ENCODE data around the gene ARRDC5. TPM values are rescaled to one million over a fixed set of nuclear protein-coding genes. Genes with fewer than 3 reads are reported as not detected.

The ARRDC5 gene
- total and polyA plus RNA-seq, 2 of the 13 experiments (the other 11 are each of a cell fraction or from before 2014, with no cell fraction given), result not detected

DNA sequence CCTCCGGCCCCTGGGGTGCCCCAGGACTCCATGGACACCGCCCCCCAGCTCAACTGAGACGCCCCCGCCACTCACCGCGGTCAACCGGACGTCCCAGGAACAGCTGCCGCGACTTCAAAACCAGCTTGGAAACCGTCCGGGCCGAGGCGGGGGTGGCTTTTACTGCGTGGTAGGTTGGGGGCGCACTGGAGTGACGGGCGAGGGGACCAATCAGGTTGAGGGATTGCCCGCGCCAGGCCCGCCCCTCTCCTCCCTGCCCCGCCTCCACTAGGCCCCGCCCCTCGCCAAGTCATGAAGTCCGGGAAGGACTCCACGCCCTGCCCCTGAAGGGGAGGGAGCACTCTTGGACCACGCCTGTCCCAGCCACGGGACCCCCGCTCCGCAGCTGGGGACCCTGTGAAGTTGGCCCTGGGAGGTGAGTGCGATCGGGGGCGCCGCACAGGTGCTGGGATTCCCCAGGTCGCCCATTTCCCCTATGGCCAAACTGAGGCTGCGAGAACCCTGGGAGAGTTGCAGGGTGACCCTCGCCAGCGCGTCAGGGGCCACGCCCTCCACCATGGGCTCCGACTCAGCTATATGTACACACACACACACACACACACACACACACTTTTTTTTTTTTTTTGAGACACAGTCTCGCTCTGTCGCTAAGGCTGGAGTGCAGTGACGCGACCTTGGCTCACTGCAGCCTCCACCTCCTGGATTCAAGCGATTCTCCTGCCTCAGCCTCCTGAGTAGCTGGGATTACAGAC, 35.0 kb downstream of the ARRDC5 start, which contains the start of gene PLIN3 (continued):
- TF ChIP-seq, protein P1, sequence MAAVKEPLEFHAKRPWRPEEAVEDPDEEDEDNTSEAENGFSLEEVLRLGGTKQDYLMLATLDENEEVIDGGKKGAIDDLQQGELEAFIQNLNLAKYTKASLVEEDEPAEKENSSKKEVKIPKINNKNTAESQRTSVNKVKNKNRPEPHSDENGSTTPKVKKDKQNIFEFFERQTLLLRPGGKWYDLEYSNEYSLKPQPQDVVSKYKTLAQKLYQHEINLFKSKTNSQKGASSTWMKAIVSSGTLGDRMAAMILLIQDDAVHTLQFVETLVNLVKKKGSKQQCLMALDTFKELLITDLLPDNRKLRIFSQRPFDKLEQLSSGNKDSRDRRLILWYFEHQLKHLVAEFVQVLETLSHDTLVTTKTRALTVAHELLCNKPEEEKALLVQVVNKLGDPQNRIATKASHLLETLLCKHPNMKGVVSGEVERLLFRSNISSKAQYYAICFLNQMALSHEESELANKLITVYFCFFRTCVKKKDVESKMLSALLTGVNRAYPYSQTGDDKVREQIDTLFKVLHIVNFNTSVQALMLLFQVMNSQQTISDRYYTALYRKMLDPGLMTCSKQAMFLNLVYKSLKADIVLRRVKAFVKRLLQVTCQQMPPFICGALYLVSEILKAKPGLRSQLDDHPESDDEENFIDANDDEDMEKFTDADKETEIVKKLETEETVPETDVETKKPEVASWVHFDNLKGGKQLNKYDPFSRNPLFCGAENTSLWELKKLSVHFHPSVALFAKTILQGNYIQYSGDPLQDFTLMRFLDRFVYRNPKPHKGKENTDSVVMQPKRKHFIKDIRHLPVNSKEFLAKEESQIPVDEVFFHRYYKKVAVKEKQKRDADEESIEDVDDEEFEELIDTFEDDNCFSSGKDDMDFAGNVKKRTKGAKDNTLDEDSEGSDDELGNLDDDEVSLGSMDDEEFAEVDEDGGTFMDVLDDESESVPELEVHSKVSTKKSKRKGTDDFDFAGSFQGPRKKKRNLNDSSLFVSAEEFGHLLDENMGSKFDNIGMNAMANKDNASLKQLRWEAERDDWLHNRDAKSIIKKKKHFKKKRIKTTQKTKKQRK (IDR thresholded peaks at IDR 0.05; ENCODE audit: low read length), result no peak
- TF ChIP-seq NR3C1 (CRISPR knock-in tag; IDR thresholded peaks at IDR 0.05) (no peak), MTF2 (CRISPR knock-in tag; IDR thresholded peaks at IDR 0.05; ENCODE audit: borderline replicate concordance) (no peak), ZKSCAN8 (CRISPR knock-in tag; IDR thresholded peaks at IDR 0.05; ENCODE audit: borderline replicate concordance) (no peak), JARID2 (CRISPR knock-in tag; IDR thresholded peaks at IDR 0.05; ENCODE audit: insufficient replicate concordance) (no peak)
- TF ChIP-seq, protein P2, sequence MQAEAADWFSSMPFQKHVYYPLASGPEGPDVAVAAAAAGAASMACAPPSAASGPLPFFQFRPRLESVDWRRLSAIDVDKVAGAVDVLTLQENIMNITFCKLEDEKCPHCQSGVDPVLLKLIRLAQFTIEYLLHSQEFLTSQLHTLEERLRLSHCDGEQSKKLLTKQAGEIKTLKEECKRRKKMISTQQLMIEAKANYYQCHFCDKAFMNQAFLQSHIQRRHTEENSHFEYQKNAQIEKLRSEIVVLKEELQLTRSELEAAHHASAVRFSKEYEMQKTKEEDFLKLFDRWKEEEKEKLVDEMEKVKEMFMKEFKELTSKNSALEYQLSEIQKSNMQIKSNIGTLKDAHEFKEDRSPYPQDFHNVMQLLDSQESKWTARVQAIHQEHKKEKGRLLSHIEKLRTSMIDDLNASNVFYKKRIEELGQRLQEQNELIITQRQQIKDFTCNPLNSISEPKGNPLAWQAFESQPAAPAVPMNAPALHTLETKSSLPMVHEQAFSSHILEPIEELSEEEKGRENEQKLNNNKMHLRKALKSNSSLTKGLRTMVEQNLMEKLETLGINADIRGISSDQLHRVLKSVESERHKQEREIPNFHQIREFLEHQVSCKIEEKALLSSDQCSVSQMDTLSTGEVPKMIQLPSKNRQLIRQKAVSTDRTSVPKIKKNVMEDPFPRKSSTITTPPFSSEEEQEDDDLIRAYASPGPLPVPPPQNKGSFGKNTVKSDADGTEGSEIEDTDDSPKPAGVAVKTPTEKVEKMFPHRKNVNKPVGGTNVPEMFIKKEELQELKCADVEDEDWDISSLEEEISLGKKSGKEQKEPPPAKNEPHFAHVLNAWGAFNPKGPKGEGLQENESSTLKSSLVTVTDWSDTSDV (CRISPR knock-in tag; IDR thresholded peaks at IDR 0.05), result no peak
- TF ChIP-seq, protein P3, sequence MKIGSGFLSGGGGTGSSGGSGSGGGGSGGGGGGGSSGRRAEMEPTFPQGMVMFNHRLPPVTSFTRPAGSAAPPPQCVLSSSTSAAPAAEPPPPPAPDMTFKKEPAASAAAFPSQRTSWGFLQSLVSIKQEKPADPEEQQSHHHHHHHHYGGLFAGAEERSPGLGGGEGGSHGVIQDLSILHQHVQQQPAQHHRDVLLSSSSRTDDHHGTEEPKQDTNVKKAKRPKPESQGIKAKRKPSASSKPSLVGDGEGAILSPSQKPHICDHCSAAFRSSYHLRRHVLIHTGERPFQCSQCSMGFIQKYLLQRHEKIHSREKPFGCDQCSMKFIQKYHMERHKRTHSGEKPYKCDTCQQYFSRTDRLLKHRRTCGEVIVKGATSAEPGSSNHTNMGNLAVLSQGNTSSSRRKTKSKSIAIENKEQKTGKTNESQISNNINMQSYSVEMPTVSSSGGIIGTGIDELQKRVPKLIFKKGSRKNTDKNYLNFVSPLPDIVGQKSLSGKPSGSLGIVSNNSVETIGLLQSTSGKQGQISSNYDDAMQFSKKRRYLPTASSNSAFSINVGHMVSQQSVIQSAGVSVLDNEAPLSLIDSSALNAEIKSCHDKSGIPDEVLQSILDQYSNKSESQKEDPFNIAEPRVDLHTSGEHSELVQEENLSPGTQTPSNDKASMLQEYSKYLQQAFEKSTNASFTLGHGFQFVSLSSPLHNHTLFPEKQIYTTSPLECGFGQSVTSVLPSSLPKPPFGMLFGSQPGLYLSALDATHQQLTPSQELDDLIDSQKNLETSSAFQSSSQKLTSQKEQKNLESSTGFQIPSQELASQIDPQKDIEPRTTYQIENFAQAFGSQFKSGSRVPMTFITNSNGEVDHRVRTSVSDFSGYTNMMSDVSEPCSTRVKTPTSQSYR (CRISPR knock-in tag; IDR thresholded peaks at IDR 0.05; ENCODE audit: borderline replicate concordance), result no peak
